PC-9 (cell line): ENCODE measurements around the gene FXYD7. TPM values are rescaled to one million over a fixed set of nuclear protein-coding genes. Genes with fewer than 3 reads are reported as not detected.

Experiments
- BruUV-seq: library from RNA; stranded (reverse); fragments of 400-500 nt; replicated peaks from 2 replicates; lab custom pipeline; 2021; lab: Mats Ljungman, UMichigan
- CTCF ChIA-PET: fragments of 300-600 bp; sonication (Branson Sonifier 250); formaldehyde crosslinking; loops from one replicate; lab custom pipeline; 2022; ENCODE audit warnings: antibody characterized with exemption; lab: Charles Lee
- POLR2A ChIA-PET: fragments of 300-600 bp; sonication (Branson Sonifier 250); formaldehyde crosslinking; loops from one replicate; lab custom pipeline; 2022; ENCODE audit warnings: antibody characterized with exemption; ENCODE audit not compliant: unreplicated experiment; lab: Charles Lee
- DNase-seq, 2 experiments: peaks; one replicate each; pipeline versions ENCODE4 v3.0.0 to v3.0.0-alpha.2; 2015 to 2022; ENCODE audit warnings: mixed read lengths in 1 of 2
- H2AFZ ChIP-seq: fragments of 200-600 bp; sonication (generic); 2 replicates; pipeline ENCODE4 v1.8.1; 2017; ENCODE audit warnings: antibody characterized with exemption
- H3F3A ChIP-seq: fragments of 200-600 bp; sonication (generic); 2 replicates; pipeline ENCODE4 v1.8.1; 2017; ENCODE audit warnings: antibody characterized with exemption, mild to moderate bottlenecking, low read depth; ENCODE audit not compliant: insufficient read depth
- H3K27ac ChIP-seq: fragments of 200-600 bp; sonication (generic); 2 replicates; pipeline ENCODE4 v1.6.1; 2016; ENCODE audit warnings: mixed run types
- H3K27me3 ChIP-seq: fragments of 200-600 bp; sonication (generic); 2 replicates; pipeline ENCODE4 v1.6.1; 2016; ENCODE audit warnings: low read depth, mixed run types; ENCODE audit not compliant: insufficient read depth
- H3K36me3 ChIP-seq: fragments of 200-600 bp; sonication (generic); 2 replicates; pipeline ENCODE4 v1.6.1; 2016; ENCODE audit warnings: low read depth, mixed run types
- H3K4me1 ChIP-seq: fragments of 200-600 bp; sonication (generic); replicated peaks from 2 replicates; pipeline ENCODE4 v1.6.1; 2016; ENCODE audit warnings: mixed run types; ENCODE audit not compliant: insufficient read depth
- H3K4me2 ChIP-seq: fragments of 200-600 bp; sonication (generic); 2 replicates; pipeline ENCODE4 v1.6.1; 2017; ENCODE audit warnings: mixed run types
- H3K4me3 ChIP-seq: fragments of 200-600 bp; sonication (generic); 2 replicates; pipeline ENCODE4 v1.6.1; 2016; ENCODE audit warnings: mixed run types
- H3K79me2 ChIP-seq: fragments of 200-600 bp; sonication (generic); 2 replicates; pipeline ENCODE4 v1.6.1; 2017; ENCODE audit warnings: low read depth, mixed run types
- H3K9me2 ChIP-seq: fragments of 200-600 bp; sonication (generic); 2 replicates; pipeline ENCODE4 v1.8.1; 2017; ENCODE audit warnings: mild to moderate bottlenecking; ENCODE audit not compliant: insufficient read depth
- H3K9me3 ChIP-seq: fragments of 200-600 bp; sonication (generic); 2 replicates; pipeline ENCODE4 v1.8.1; 2016; ENCODE audit warnings: low read depth; ENCODE audit not compliant: insufficient read depth
- H4K20me1 ChIP-seq: fragments of 200-600 bp; sonication (generic); 2 replicates; pipeline ENCODE4 v1.8.1; 2017; ENCODE audit not compliant: insufficient read depth
- CTCF ChIP-seq: fragments of 200-600 bp; sonication (generic); conservative IDR thresholded peaks from 2 replicates; pipeline ENCODE4 v1.6.1; 2017; ENCODE audit warnings: mixed run types, antibody characterized with exemption, mild to moderate bottlenecking, moderate library complexity
- EZH2 ChIP-seq: fragments of 200-600 bp; sonication (generic); IDR thresholded peaks from 2 replicates; pipeline ENCODE4 v1.8.0; 2017; ENCODE audit warnings: antibody characterized with exemption, low read depth
- intact Hi-C: fragments of 100-400 bp; cut with micrococcal nuclease; formaldehyde crosslinking; loops from one replicate; pipeline ENCODE4 v1.10.0; 2022; ENCODE audit not compliant: unreplicated experiment
- total RNA-seq: library from RNA; stranded (reverse); gene quantifications from 2 replicates; pipeline ENCODE4 v1.2.3, GENCODE V29; 2021

The FXYD7 gene
- total RNA-seq, 1 experiment from 2014 or later, result not detected

- TF ChIP-seq CTCF (no peak), EZH2 (no peak)
- peaks cover 25% of the 10 kb centered on the region for H3K4me1 ChIP-seq
- no peak overlapping the region for H2AFZ ChIP-seq
- DNase-seq, result no peak
- H3K9me2 ChIP-seq, result no peaks in the 10 kb centered on the region
- CTCF ChIA-PET, result no interaction called here
- no peak overlapping the region for H3K4me2 ChIP-seq
- no peaks in the 10 kb centered on the region for H3K79me2 ChIP-seq
- no peaks in the 10 kb centered on the region for H3K9me3 ChIP-seq
- H4K20me1 ChIP-seq, result no peaks in the 10 kb centered on the region
- BruUV-seq, result no TSS peak
- H3F3A ChIP-seq, result peaks cover 25% of the 10 kb centered on the region
- no peak overlapping the region for H3K27ac ChIP-seq
- H3K27me3 ChIP-seq, result no peaks in the 10 kb centered on the region
- no peaks in the 10 kb centered on the region for H3K36me3 ChIP-seq
- POLR2A ChIA-PET, result interaction anchor here (0.6 kb wide), 1 partner anchor 15 kb away, joined by 3 read pairs; no protein-coding TSS in a partner anchor
- intact Hi-C loops, result no loop called here
- H3K4me3 ChIP-seq, result no peak overlapping the region
Measured at GRCh38 chr19:35178701-35179100, 35.6 kb downstream of the FXYD7 start.

GRCh38 chr19:35179830-35180229 lies 36.8 kb downstream of the FXYD7 start:
- H3K4me3 ChIP-seq, result no peak overlapping the region
- H2AFZ ChIP-seq, result no peak overlapping the region
- H3K36me3 ChIP-seq, result no peaks in the 10 kb centered on the region
- CTCF ChIA-PET, result no interaction called here
- H3K9me2 ChIP-seq, result no peaks in the 10 kb centered on the region
- intact Hi-C loops, result no loop called here
- peaks cover 14% of the 10 kb centered on the region; the same call in 1 of the 2 replicates for H3F3A ChIP-seq
- no TSS peak for BruUV-seq
- no peaks in the 10 kb centered on the region for H3K79me2 ChIP-seq
- TF ChIP-seq CTCF (no peak), EZH2 (no peak)
- H3K27me3 ChIP-seq, result no peaks in the 10 kb centered on the region
- H3K4me2 ChIP-seq, result no peak overlapping the region
- H4K20me1 ChIP-seq, result no peaks in the 10 kb centered on the region
- no peak for DNase-seq
- H3K9me3 ChIP-seq, result no peaks in the 10 kb centered on the region; the same call in 1 of the 2 replicates
- POLR2A ChIA-PET, result interaction anchor here (0.6 kb wide), 1 partner anchor 12 kb away, joined by 4 read pairs; no protein-coding TSS in a partner anchor
- peaks cover 22% of the 10 kb centered on the region for H3K4me1 ChIP-seq
- H3K27ac ChIP-seq, result no peak overlapping the region

- intact Hi-C loops, result no loop called here
- ChIA-PET CTCF (no interaction called here), POLR2A (no interaction called here)
- Histone ChIP-seq H3K27ac (no peak overlapping the region), H3K9me3 (no peaks in the 10 kb centered on the region; the same call in 1 of the 2 replicates), H3K79me2 (no peaks in the 10 kb centered on the region), H3K36me3 (no peaks in the 10 kb centered on the region), H3F3A (peaks cover 4% of the 10 kb centered on the region; the same call in 1 of the 2 replicates), H3K4me2 (no peak overlapping the region), H3K9me2 (no peaks in the 10 kb centered on the region), H3K4me3 (no peak overlapping the region), H3K4me1 (peaks cover 7% of the 10 kb centered on the region), H4K20me1 (no peaks in the 10 kb centered on the region), H3K27me3 (no peaks in the 10 kb centered on the region), H2AFZ (no peak overlapping the region)
- TF ChIP-seq EZH2 (no peak), CTCF (no peak)
- DNase-seq, result no peak
- BruUV-seq, result no TSS peak
Measured at GRCh38 chr19:35181387-35181786, 38.3 kb downstream of the FXYD7 start.
